B cell (primary cell): ENCODE data around the gene OR9A4.

Experiments used
- EZH2 ChIP-seq: IDR thresholded peaks from 2 replicates; pipeline ENCODE4 v1.6.1; 2012; ENCODE audit warnings: borderline replicate concordance, low read depth, mild to moderate bottlenecking, moderate library complexity, low read length; ENCODE audit not compliant: insufficient read depth, poor library complexity, severe bottlenecking
- TF ChIP-seq, protein P1 (sequence below): fragments of 200-600 bp; IDR thresholded peaks from one replicate; pipeline ENCODE4 v1.8.0; 2022; ENCODE audit warnings: antibody characterized with exemption, mild to moderate bottlenecking

DNA sequence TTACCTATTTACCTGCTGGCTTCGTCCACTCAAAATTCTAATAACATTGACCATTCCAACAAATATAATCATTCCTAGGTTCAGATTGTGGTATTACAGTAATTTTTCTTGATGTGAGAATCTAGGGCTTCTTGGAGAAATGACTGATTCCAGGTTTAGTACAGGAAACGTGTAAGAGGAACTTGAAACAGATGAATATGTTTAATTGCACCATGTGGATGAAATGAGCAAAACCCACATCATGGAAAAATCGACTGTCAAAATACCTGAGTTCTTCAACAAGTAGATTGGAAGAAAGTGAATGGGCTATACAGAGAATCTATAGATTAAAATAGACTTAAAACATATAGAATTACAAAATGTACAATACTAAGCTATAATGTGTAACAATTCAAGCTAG lies 24.9 kb upstream of the OR9A4 start:
- TF ChIP-seq, protein P1, sequence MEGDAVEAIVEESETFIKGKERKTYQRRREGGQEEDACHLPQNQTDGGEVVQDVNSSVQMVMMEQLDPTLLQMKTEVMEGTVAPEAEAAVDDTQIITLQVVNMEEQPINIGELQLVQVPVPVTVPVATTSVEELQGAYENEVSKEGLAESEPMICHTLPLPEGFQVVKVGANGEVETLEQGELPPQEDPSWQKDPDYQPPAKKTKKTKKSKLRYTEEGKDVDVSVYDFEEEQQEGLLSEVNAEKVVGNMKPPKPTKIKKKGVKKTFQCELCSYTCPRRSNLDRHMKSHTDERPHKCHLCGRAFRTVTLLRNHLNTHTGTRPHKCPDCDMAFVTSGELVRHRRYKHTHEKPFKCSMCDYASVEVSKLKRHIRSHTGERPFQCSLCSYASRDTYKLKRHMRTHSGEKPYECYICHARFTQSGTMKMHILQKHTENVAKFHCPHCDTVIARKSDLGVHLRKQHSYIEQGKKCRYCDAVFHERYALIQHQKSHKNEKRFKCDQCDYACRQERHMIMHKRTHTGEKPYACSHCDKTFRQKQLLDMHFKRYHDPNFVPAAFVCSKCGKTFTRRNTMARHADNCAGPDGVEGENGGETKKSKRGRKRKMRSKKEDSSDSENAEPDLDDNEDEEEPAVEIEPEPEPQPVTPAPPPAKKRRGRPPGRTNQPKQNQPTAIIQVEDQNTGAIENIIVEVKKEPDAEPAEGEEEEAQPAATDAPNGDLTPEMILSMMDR: no peak
- TF ChIP-seq EZH2: no peak
